T-cell (primary cell): ENCODE data around the gene GRM8. TPM values are rescaled to one million over a fixed set of nuclear protein-coding genes. Genes with fewer than 3 reads are reported as not detected.
A peak's percentile ranks its signal among the peaks of the same experiment; 100 is the strongest.

Experiments
- ATAC-seq, 4 experiments: fragments of 200-7000 bp in 3 of 4; fragments of 150-1000 bp in 1 of 4; cut with Tn5 transposase; replicated peaks in 1 of 4; 1 replicate in 3 of 4; 2 replicates in 1 of 4; pipeline ENCODE4 v1.10.0; 2021; ENCODE audit warnings: moderate library complexity in 3 of 4, mild to moderate bottlenecking in 2 of 4, moderate number of reproducible peaks in 1 of 4
- CTCF ChIA-PET, 2 donors: fragments of 300-600 bp; sonication (Branson Sonifier 250); formaldehyde crosslinking; loops; one replicate each; lab custom pipeline; 2022; ENCODE audit warnings: antibody characterized with exemption in 2 of 2; lab: Charles Lee
- POLR2A ChIA-PET, 2 donors: fragments of 300-600 bp; sonication (Branson Sonifier 250); formaldehyde crosslinking; loops; one replicate each; lab custom pipeline; 2022; ENCODE audit warnings: antibody characterized with exemption in 2 of 2; lab: Charles Lee
- DNase-seq, 35 experiments: peaks; one replicate each; pipeline versions ENCODE4 v3.0.0 to v3.0.0-alpha.2; 2013 to 2023
- H3K27ac ChIP-seq: one replicate; pipeline ENCODE4 v1.5.1; 2013; ENCODE audit warnings: low read length
- H3K27me3 ChIP-seq, 2 experiments: replicated peaks in 1 of 2; 1 replicate in 1 of 2; 2 replicates in 1 of 2; pipeline versions ENCODE4 v1.6.1 to v1.7.0; 2013; ENCODE audit warnings: low read length in 1 of 2, mixed read lengths in 1 of 2; ENCODE audit not compliant: control insufficient read depth in 2 of 2, insufficient read depth in 2 of 2; ENCODE audit errors: extremely low read depth in 1 of 2
- H3K36me3 ChIP-seq, 2 donors: 1 replicate in 1 of 2; 2 replicates in 1 of 2; pipeline versions ENCODE4 v1.6.1 to v1.7.0; 2013; ENCODE audit warnings: low read length in 1 of 2; ENCODE audit not compliant: control insufficient read depth in 2 of 2, insufficient read depth in 1 of 2; ENCODE audit errors: extremely low read depth in 1 of 2
- H3K4me1 ChIP-seq, 2 experiments: 1 replicate in 1 of 2; 2 replicates in 1 of 2; pipeline versions ENCODE4 v1.6.1 to v1.7.0; 2013; ENCODE audit warnings: low read length in 2 of 2, mixed read lengths in 1 of 2; ENCODE audit not compliant: insufficient read depth in 2 of 2, control insufficient read depth in 1 of 2; ENCODE audit errors: extremely low read depth in 1 of 2
- H3K4me3 ChIP-seq, 2 donors: 1 replicate in 1 of 2; 2 replicates in 1 of 2; pipeline versions ENCODE4 v1.5.1 to v1.7.0; 2013; ENCODE audit warnings: mild to moderate bottlenecking in 2 of 2, low read length in 1 of 2, moderate library complexity in 1 of 2; ENCODE audit not compliant: control insufficient read depth in 1 of 2; ENCODE audit errors: extremely low read depth in 1 of 2
- H3K9me3 ChIP-seq: 2 replicates; pipeline ENCODE4 v1.7.0; 2013
- H3K27ac Mint-ChIP-seq, 2 donors: one replicate each; pipeline ENCODE4 v1.8.0; 2020 to 2021; ENCODE audit warnings: mild to moderate bottlenecking in 2 of 2, mixed read lengths in 2 of 2
- H3K27me3 Mint-ChIP-seq, 2 donors: one replicate each; pipeline ENCODE4 v1.8.0; 2021 to 2022; ENCODE audit warnings: mixed read lengths in 2 of 2
- H3K36me3 Mint-ChIP-seq: one replicate; pipeline ENCODE4 v1.8.0; 2021; ENCODE audit warnings: mixed read lengths
- H3K4me1 Mint-ChIP-seq, 3 donors: one replicate each; pipeline ENCODE4 v1.8.0; 2020 to 2022; ENCODE audit warnings: mixed read lengths in 3 of 3, mild to moderate bottlenecking in 1 of 3
- H3K4me3 Mint-ChIP-seq, 3 donors: one replicate each; pipeline ENCODE4 v1.8.0; 2020 to 2022; ENCODE audit warnings: mild to moderate bottlenecking in 3 of 3, mixed read lengths in 3 of 3, moderate library complexity in 3 of 3
- H3K9me3 Mint-ChIP-seq, 3 donors: one replicate each; pipeline ENCODE4 v1.8.0; 2020 to 2022; ENCODE audit warnings: mixed read lengths in 3 of 3
- WGBS: methylation state at CpG from one replicate; pipeline ENCODE4 v1.1.5; 2013; ENCODE audit warnings: missing lambda C conversion rate; ENCODE audit not compliant: insufficient coverage; 5-methylcytosine and 5-hydroxymethylcytosine counted together
- total RNA-seq, 35 experiments: library from RNA in 6 of 35; stranded (reverse) in 6 of 35; fragments of 120-200 nt in 1 of 35; gene quantifications; one replicate each; pipeline versions ENCODE4 v1.2.1 to v1.2.4 and lab custom pipeline; 2013 to 2026

Gene GRM8
- total RNA-seq, 5 donors from 2014 or later (not counting 1 experiment from before 2014, with no cell fraction given), result not detected

GRCh38 chr7:127207806-127208205, 44.9 kb downstream of the GRM8 start:
- Mint-ChIP-seq H3K27me3 (peaks cover 27 to 31% of the 10 kb centered on the region in 2 donors), H3K4me1 (no peaks in the 10 kb centered on the region), H3K27ac (no peak overlapping the region), H3K4me3 (no peak overlapping the region), H3K36me3 (no peaks in the 10 kb centered on the region), H3K9me3 (no peaks in the 10 kb centered on the region)
- DNase-seq (no peak), ATAC-seq (no peak)
- no peak overlapping the region for H3K27ac ChIP-seq
- H3K4me1 ChIP-seq, result no peaks in the 10 kb centered on the region
- no peak overlapping the region for H3K4me3 ChIP-seq
- ChIA-PET CTCF (no interaction called here), POLR2A (no interaction called here)
- 72% methylated on average over 4 of the region's 5 CpGs for WGBS
- H3K27me3 ChIP-seq, result no peaks in the 10 kb centered on the region
- H3K36me3 ChIP-seq, result no peaks in the 10 kb centered on the region
- no peaks in the 10 kb centered on the region for H3K9me3 ChIP-seq

- H3K4me3 ChIP-seq, result no peak overlapping the region
- Mint-ChIP-seq H3K4me1 (no peaks in the 10 kb centered on the region), H3K36me3 (no peaks in the 10 kb centered on the region), H3K27ac (no peak overlapping the region), H3K27me3 (peaks cover 27 to 33% of the 10 kb centered on the region in 2 donors), H3K9me3 (no peaks in the 10 kb centered on the region), H3K4me3 (no peak overlapping the region)
- ChIA-PET POLR2A (no interaction called here), CTCF (no interaction called here)
- H3K27ac ChIP-seq, result no peak overlapping the region
- H3K4me1 ChIP-seq, result no peaks in the 10 kb centered on the region
- ATAC-seq (no peak), DNase-seq (no peak)
- H3K36me3 ChIP-seq, result no peaks in the 10 kb centered on the region
- H3K9me3 ChIP-seq, result no peaks in the 10 kb centered on the region
- H3K27me3 ChIP-seq, result no peaks in the 10 kb centered on the region
- WGBS, result 100% methylated on average over 1 of the region's 4 CpGs
Observed at GRCh38 chr7:127207230-127207629, 45.5 kb downstream of the GRM8 start.

GRCh38 chr7:127194571-127194970, 58.2 kb downstream of the GRM8 start:
- Histone ChIP-seq H3K27me3 (peaks cover 0 to 3% of the 10 kb centered on the region in 2 experiments), H3K36me3 (no peaks in the 10 kb centered on the region), H3K4me1 (no peaks in the 10 kb centered on the region), H3K27ac (no peak overlapping the region), H3K4me3 (no peak overlapping the region), H3K9me3 (no peaks in the 10 kb centered on the region)
- no peak overlapping the region for H3K4me3 Mint-ChIP-seq
- ATAC-seq (no peak), DNase-seq (no peak)
- no peak overlapping the region for H3K27ac Mint-ChIP-seq
- peaks cover 13 to 24% of the 10 kb centered on the region in 2 donors for H3K27me3 Mint-ChIP-seq
- ChIA-PET CTCF (no interaction called here), POLR2A (no interaction called here)
- no peaks in the 10 kb centered on the region for H3K36me3 Mint-ChIP-seq
- no peaks in the 10 kb centered on the region for H3K4me1 Mint-ChIP-seq
- no CpG with 5 or more reads among the region's 2 CpGs for WGBS
- H3K9me3 Mint-ChIP-seq, result no peaks in the 10 kb centered on the region

- no peaks in the 10 kb centered on the region for H3K36me3 Mint-ChIP-seq
- no peaks in the 10 kb centered on the region for H3K36me3 ChIP-seq
- H3K27me3 Mint-ChIP-seq, result peaks cover 23 to 25% of the 10 kb centered on the region in 2 donors
- no peak overlapping the region for H3K4me3 ChIP-seq
- ChIA-PET CTCF (no interaction called here), POLR2A (no interaction called here)
- ATAC-seq, result no peak
- H3K27me3 ChIP-seq, result peaks cover 0 to 3% of the 10 kb centered on the region in 2 experiments
- H3K4me1 ChIP-seq, result no peaks in the 10 kb centered on the region
- no peak overlapping the region for H3K4me3 Mint-ChIP-seq
- DNase-seq, result no peak
- H3K9me3 Mint-ChIP-seq, result no peaks in the 10 kb centered on the region
- H3K27ac ChIP-seq, result no peak overlapping the region
- H3K9me3 ChIP-seq, result no peaks in the 10 kb centered on the region
- H3K4me1 Mint-ChIP-seq, result peaks cover 5 to 15% (median 13%) of the 10 kb centered on the region in 3 donors
- H3K27ac Mint-ChIP-seq, result no peak overlapping the region
- 100% methylated on average over 1 of the region's 3 CpGs for WGBS
Observed at GRCh38 chr7:127189886-127190285, 62.9 kb downstream of the GRM8 start.

GRCh38 chr7:127189074-127189473, 63.7 kb downstream of the GRM8 start:
- no peak overlapping the region for H3K27ac Mint-ChIP-seq
- no peaks in the 10 kb centered on the region for H3K36me3 ChIP-seq
- peaks cover 23 to 25% of the 10 kb centered on the region in 2 donors for H3K27me3 Mint-ChIP-seq
- no peaks in the 10 kb centered on the region for H3K4me1 ChIP-seq
- CTCF ChIA-PET, result no interaction called here
- DNase-seq (no peak), ATAC-seq (no peak)
- H3K4me3 Mint-ChIP-seq, result no peak overlapping the region
- 60% methylated on average over 1 of the region's 2 CpGs for WGBS
- POLR2A ChIA-PET, result no interaction called here
- no peaks in the 10 kb centered on the region for H3K36me3 Mint-ChIP-seq
- H3K27me3 ChIP-seq, result peaks cover 0 to 3% of the 10 kb centered on the region in 2 experiments
- no peaks in the 10 kb centered on the region for H3K9me3 ChIP-seq
- no peak overlapping the region for H3K4me3 ChIP-seq
- H3K9me3 Mint-ChIP-seq, result no peaks in the 10 kb centered on the region
- no peak overlapping the region for H3K27ac ChIP-seq
- H3K4me1 Mint-ChIP-seq, result peaks cover 5 to 15% (median 13%) of the 10 kb centered on the region in 3 donors

GRCh38 chr7:127187740-127188139, 65.0 kb downstream of the GRM8 start:
- Histone ChIP-seq H3K36me3 (no peaks in the 10 kb centered on the region), H3K4me1 (no peaks in the 10 kb centered on the region), H3K27ac (no peak overlapping the region), H3K4me3 (no peak overlapping the region), H3K9me3 (no peaks in the 10 kb centered on the region), H3K27me3 (peaks cover 0 to 3% of the 10 kb centered on the region in 2 experiments)
- WGBS, result no CpG with 5 or more reads among the region's 1 CpG
- no peaks in the 10 kb centered on the region for H3K36me3 Mint-ChIP-seq
- no peak overlapping the region for H3K27ac Mint-ChIP-seq
- ATAC-seq, result peak in 1 of 4 experiments; percentile 63
- H3K4me1 Mint-ChIP-seq, result peaks cover 5 to 15% (median 13%) of the 10 kb centered on the region in 3 donors
- H3K4me3 Mint-ChIP-seq, result peak overlapping the region in 1 of 3 donors; percentile 1
- ChIA-PET POLR2A (no interaction called here), CTCF (no interaction called here)
- peaks cover 17 to 23% of the 10 kb centered on the region in 2 donors for H3K27me3 Mint-ChIP-seq
- H3K9me3 Mint-ChIP-seq, result no peaks in the 10 kb centered on the region
- peak in 1 of 35 experiments; percentile 10 for DNase-seq

- Mint-ChIP-seq H3K27ac (no peak overlapping the region), H3K4me3 (no peak overlapping the region), H3K36me3 (no peaks in the 10 kb centered on the region), H3K9me3 (no peaks in the 10 kb centered on the region), H3K27me3 (peaks cover 13 to 17% of the 10 kb centered on the region in 2 donors), H3K4me1 (peaks cover 5 to 15% (median 13%) of the 10 kb centered on the region in 3 donors)
- Histone ChIP-seq H3K27ac (no peak overlapping the region), H3K27me3 (peaks cover 0 to 3% of the 10 kb centered on the region in 2 experiments), H3K36me3 (no peaks in the 10 kb centered on the region), H3K9me3 (no peaks in the 10 kb centered on the region), H3K4me3 (no peak overlapping the region), H3K4me1 (no peaks in the 10 kb centered on the region)
- POLR2A ChIA-PET, result no interaction called here
- no CpG with 5 or more reads among the region's 1 CpG for WGBS
- CTCF ChIA-PET, result no interaction called here
- ATAC-seq, result no peak
- no peak for DNase-seq
Observed at GRCh38 chr7:127186686-127187085, 66.1 kb downstream of the GRM8 start.
